GM12864 (cell line): ENCODE measurements around the gene RNU1-2.
"Not testable (repeated sequence)": the region's sequence is repeated elsewhere in the genome, so short reads cannot be mapped to it uniquely, and the experiment has no call there.

ENCODE experiments used
- DNase-seq: peaks from one replicate; pipeline ENCODE4 v3.0.0-alpha.2; 2011; ENCODE audit warnings: low read depth
- H3K4me3 ChIP-seq: 2 replicates; pipeline ENCODE4 v1.5.1; 2011; ENCODE audit warnings: mild to moderate bottlenecking, low read depth, low read length, control low read depth

The RNU1-2 gene

GRCh38 chr1:16895598-16896315 lies at the start of gene RNU1-2:
RNU1-2 (plus strand) TSS chr1:16895980.
- DNase-seq: peak; percentile 100

GRCh38 chr1:16856201-16856600 lies 39.6 kb upstream of the RNU1-2 start:
- not testable (repeated sequence) for H3K4me3 ChIP-seq, DNase-seq

More at GRCh38 chr1:16895598-16896315, at the start of gene RNU1-2:
- H3K4me3 ChIP-seq: peak within 1 kb of the TSS; percentile 43; the same call in 1 of the 2 replicates

- not testable (repeated sequence) for H3K4me3 ChIP-seq, DNase-seq
These were observed 36.4 kb upstream of the RNU1-2 start for GRCh38 chr1:16859167-16860041.

GRCh38 chr1:16860048-16860447 lies 35.7 kb upstream of the RNU1-2 start:
- not testable (repeated sequence) for DNase-seq, H3K4me3 ChIP-seq

GRCh38 chr1:16861832-16862245 lies 33.9 kb upstream of the RNU1-2 start:
- H3K4me3 ChIP-seq, DNase-seq: not testable (repeated sequence)

GRCh38 chr1:16862415-16862814 lies 33.4 kb upstream of the RNU1-2 start:
- H3K4me3 ChIP-seq, DNase-seq: not testable (repeated sequence)

- not testable (repeated sequence) for H3K4me3 ChIP-seq, DNase-seq
These were observed 32.8 kb upstream of the RNU1-2 start for GRCh38 chr1:16863024-16863423.

GRCh38 chr1:16866926-16867707 lies 28.7 kb upstream of the RNU1-2 start:
- not testable (repeated sequence) for DNase-seq, H3K4me3 ChIP-seq

GRCh38 chr1:16868787-16869186 lies 27.0 kb upstream of the RNU1-2 start:
- DNase-seq, H3K4me3 ChIP-seq: not testable (repeated sequence)

- DNase-seq, H3K4me3 ChIP-seq: not testable (repeated sequence)
These were observed 25.8 kb upstream of the RNU1-2 start for GRCh38 chr1:16869996-16870395.

GRCh38 chr1:16871171-16871570 lies 24.6 kb upstream of the RNU1-2 start:
- not testable (repeated sequence) for H3K4me3 ChIP-seq, DNase-seq

- H3K4me3 ChIP-seq, DNase-seq: not testable (repeated sequence)
These were observed 23.4 kb upstream of the RNU1-2 start for GRCh38 chr1:16872152-16873075.

- not testable (repeated sequence) for H3K4me3 ChIP-seq, DNase-seq
These were observed 22.5 kb upstream of the RNU1-2 start for GRCh38 chr1:16873076-16873879.

- DNase-seq, H3K4me3 ChIP-seq: not testable (repeated sequence)
These were observed 20.6 kb upstream of the RNU1-2 start for GRCh38 chr1:16874968-16875765.

GRCh38 chr1:16881742-16882141 lies 14.0 kb upstream of the RNU1-2 start:
- H3K4me3 ChIP-seq, DNase-seq: not testable (repeated sequence)
